Measurements from ENCODE around the gene VAMP5. TPM values are rescaled to one million over a fixed set of nuclear protein-coding genes. Genes with fewer than 3 reads are reported as not detected.

VAMP5 gene
- total and polyA plus RNA-seq, 2 of the 8 experiments (the other 6 are each of a cell fraction or from before 2014, with no cell fraction given) = 4.7 to 14.2 TPM

DNA sequence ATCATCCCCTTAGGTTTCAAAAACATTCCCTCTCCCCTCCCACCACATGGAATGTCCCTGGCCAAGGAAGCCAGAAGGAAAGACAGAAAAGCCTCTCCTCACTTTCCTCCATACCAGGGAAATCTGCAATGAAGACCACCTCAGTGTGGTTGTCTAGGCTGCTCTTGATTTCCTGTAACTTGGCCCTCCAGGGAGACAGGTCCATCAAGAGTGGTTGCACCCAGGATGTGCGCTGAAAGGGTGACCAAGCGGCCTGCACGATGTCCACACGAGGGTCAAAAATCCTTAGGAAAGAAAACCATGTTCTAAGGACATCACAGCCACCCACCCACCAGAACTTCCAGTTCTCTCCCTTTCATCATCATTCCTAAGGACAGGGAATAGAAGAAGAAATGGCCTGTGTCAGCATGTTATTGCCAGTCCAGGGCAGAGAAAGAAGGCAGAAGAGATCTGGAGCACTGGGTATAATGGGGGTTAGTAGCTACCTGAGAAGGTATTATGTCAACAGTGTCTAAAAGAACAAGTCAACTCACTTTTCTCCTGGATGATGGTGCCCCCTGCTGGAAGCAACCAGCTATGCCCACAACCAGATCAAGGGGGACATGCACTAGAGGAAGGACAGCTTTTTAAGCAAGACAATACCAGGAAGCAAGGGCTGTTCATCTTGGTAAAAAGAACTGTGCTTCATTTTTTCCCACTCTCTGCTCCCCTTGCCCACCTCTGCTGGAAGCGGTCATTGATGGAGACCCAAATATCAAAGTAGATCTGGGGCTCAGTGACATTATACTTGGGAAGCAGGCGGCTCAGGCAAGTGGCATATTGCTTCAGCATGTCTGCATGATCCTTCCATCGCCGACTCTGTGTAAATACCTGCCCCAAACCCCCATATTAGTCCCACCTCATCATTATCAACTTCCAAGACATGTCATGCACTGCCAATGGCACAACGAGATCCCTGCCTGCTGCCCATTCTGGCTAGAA, 32.2 kb upstream of the VAMP5 start:
- Histone ChIP-seq H3K4me1 (replicated peaks in 1 of 4; ENCODE audit: control insufficient read depth in 3 of 4, insufficient read depth in 4 of 4, low read length in 3 of 4) (no peaks in the 10 kb centered on the region), H3K14ac (ENCODE audit: insufficient read length) (no peak overlapping the region), H4K8ac (ENCODE audit: extremely low read depth, insufficient read depth, low read length) (no peak overlapping the region), H3K4me3 (ENCODE audit: extremely low read depth in 1 of 4, insufficient read depth in 2 of 4, low read depth in 3 of 4, low read length in 4 of 4) (no peak overlapping the region), H3K27me3 (replicated peaks in 1 of 4; ENCODE audit: control insufficient read depth in 3 of 4, extremely low read depth in 1 of 4, insufficient read depth in 3 of 4, low read length in 3 of 4) (no peaks in the 10 kb centered on the region), H2AFZ (ENCODE audit: low read length) (no peak overlapping the region), H3K23ac (ENCODE audit: insufficient read length) (no peak overlapping the region), H3K27ac (ENCODE audit: low read depth, low read length) (no peak overlapping the region), H2BK12ac (ENCODE audit: low read depth, low read length) (no peak overlapping the region), H4K5ac (ENCODE audit: insufficient read length, low read depth, low read length) (no peak overlapping the region), H3K79me1 (ENCODE audit: low read depth, low read length) (no peaks in the 10 kb centered on the region), H4K91ac (replicated peaks; ENCODE audit: insufficient read length, low read length) (no peak overlapping the region), H3K4ac (replicated peaks; ENCODE audit: insufficient read length, low read depth, low read length) (no peak overlapping the region), H2BK20ac (ENCODE audit: low read length) (no peak overlapping the region), H3K56ac (replicated peaks; ENCODE audit: insufficient read length, low read depth, low read length) (no peak overlapping the region), H4K20me1 (replicated peaks in 1 of 2; ENCODE audit: control insufficient read depth in 1 of 2, insufficient read depth in 2 of 2, low read length in 2 of 2) (no peaks in the 10 kb centered on the region), H2BK15ac (ENCODE audit: low read length) (no peak overlapping the region), H2AK5ac (ENCODE audit: low read depth, low read length) (no peak overlapping the region), H3K18ac (ENCODE audit: extremely low read depth, low read length) (no peak overlapping the region), H3K36me3 (ENCODE audit: control insufficient read depth in 2 of 4, insufficient read depth in 4 of 4, low read length in 3 of 4) (peaks cover 21 to 42% (median 32%) of the 10 kb centered on the region in 4 experiments), H2BK120ac (replicated peaks; ENCODE audit: low read depth, low read length) (no peak overlapping the region), H3K23me2 (ENCODE audit: low read depth, low read length) (no peaks in the 10 kb centered on the region), H3K4me2 (ENCODE audit: insufficient read depth in 1 of 2, low read depth in 2 of 2, low read length in 2 of 2) (no peak overlapping the region), H2BK5ac (ENCODE audit: low read depth, low read length) (no peak overlapping the region), H3K9me3 (ENCODE audit: insufficient read depth in 2 of 2, low read depth in 1 of 2, low read length in 1 of 2) (no peaks in the 10 kb centered on the region), H3K9ac (replicated peaks in 1 of 4; ENCODE audit: extremely low read depth in 1 of 4, low read depth in 3 of 4, low read length in 3 of 4) (no peak overlapping the region), H3K79me2 (ENCODE audit: control insufficient read depth in 1 of 2, insufficient read depth in 2 of 2, low read length in 2 of 2) (no peaks in the 10 kb centered on the region)
- 76% methylated on average over 9 of the region's 9 CpGs; no CpG with 5 or more reads in 1 of the 2 experiments for WGBS, 2 experiments (ENCODE audit: extremely low coverage in 1 of 2, insufficient coverage in 1 of 2, insufficient read length in 1 of 2, insufficient replicate concordance in 2 of 2, low coverage in 1 of 2, low lambda C conversion rate in 2 of 2, missing lambda C conversion rate in 1 of 2)
- ChIA-PET CTCF (ENCODE audit: partially characterized antibody) (interaction anchor here (0.6 to 10.1 kb wide), 36 partner anchors 8 to 219 kb away, joined by 3 to 259 read pairs (median 4); partner anchors contain the start of genes ELMOD3, GGCX, MAT2A and RETSAT), POLR2A (ENCODE audit: partially characterized antibody) (interaction anchor here (0.8 to 38.6 kb wide), 9 partner anchors 6 to 212 kb away, joined by 3 to 1889 read pairs (median 8); partner anchors contain the start of genes C2orf68, CAPG, ELMOD3 and GGCX)
- FAIRE-seq = peak; percentile 95
- peak; percentile 60 to 93 for DNase-seq (ENCODE audit: low read depth in 1 of 2, low spot score in 2 of 2)
- TF ChIP-seq KDM5A (IDR thresholded peaks at IDR 0.05; ENCODE audit: low read length) = no peak
- no peak for TF ChIP-seq TAF7 (optimal IDR thresholded peaks at IDR 0.05; ENCODE audit: borderline replicate concordance, low read depth, low read length)
- no peak for TF ChIP-seq SRF (IDR thresholded peaks at IDR 0.05; ENCODE audit: low read depth, low read length)
- TF ChIP-seq SIX5 (IDR thresholded peaks at IDR 0.05; ENCODE audit: low read depth, low read length) = no peak
- no peak for TF ChIP-seq BACH1 (IDR thresholded peaks at IDR 0.05; ENCODE audit: low read length)
- TF ChIP-seq, protein P1, sequence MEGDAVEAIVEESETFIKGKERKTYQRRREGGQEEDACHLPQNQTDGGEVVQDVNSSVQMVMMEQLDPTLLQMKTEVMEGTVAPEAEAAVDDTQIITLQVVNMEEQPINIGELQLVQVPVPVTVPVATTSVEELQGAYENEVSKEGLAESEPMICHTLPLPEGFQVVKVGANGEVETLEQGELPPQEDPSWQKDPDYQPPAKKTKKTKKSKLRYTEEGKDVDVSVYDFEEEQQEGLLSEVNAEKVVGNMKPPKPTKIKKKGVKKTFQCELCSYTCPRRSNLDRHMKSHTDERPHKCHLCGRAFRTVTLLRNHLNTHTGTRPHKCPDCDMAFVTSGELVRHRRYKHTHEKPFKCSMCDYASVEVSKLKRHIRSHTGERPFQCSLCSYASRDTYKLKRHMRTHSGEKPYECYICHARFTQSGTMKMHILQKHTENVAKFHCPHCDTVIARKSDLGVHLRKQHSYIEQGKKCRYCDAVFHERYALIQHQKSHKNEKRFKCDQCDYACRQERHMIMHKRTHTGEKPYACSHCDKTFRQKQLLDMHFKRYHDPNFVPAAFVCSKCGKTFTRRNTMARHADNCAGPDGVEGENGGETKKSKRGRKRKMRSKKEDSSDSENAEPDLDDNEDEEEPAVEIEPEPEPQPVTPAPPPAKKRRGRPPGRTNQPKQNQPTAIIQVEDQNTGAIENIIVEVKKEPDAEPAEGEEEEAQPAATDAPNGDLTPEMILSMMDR (IDR thresholded peaks at IDR 0.05; ENCODE audit: control extremely low read depth in 1 of 3, insufficient read depth in 1 of 3, low read depth in 1 of 3, low read length in 3 of 3) = peak; percentile 70 to 93 (median 93)
- TF ChIP-seq RBBP5 (IDR thresholded peaks at IDR 0.05; ENCODE audit: borderline replicate concordance, low read depth, low read length) = no peak
- TF ChIP-seq, protein P2, sequence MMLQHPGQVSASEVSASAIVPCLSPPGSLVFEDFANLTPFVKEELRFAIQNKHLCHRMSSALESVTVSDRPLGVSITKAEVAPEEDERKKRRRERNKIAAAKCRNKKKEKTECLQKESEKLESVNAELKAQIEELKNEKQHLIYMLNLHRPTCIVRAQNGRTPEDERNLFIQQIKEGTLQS (IDR thresholded peaks at IDR 0.05; ENCODE audit: insufficient read depth, low read depth, low read length) = no peak

All from H1 (cell line).